GM12874 (cell line): ENCODE data around the gene PTPN6.

Experiments
- TF ChIP-seq, protein P1 (sequence below): IDR thresholded peaks from 2 replicates; pipeline ENCODE4 v1.5.1; 2011; ENCODE audit warnings: low read depth, mild to moderate bottlenecking, control low read depth, low read length, moderate library complexity; ENCODE audit not compliant: insufficient read depth

The PTPN6 gene

GRCh38 chr12:6919588-6919987 lies 31.6 kb upstream of the PTPN6 start:
- TF ChIP-seq, protein P1, sequence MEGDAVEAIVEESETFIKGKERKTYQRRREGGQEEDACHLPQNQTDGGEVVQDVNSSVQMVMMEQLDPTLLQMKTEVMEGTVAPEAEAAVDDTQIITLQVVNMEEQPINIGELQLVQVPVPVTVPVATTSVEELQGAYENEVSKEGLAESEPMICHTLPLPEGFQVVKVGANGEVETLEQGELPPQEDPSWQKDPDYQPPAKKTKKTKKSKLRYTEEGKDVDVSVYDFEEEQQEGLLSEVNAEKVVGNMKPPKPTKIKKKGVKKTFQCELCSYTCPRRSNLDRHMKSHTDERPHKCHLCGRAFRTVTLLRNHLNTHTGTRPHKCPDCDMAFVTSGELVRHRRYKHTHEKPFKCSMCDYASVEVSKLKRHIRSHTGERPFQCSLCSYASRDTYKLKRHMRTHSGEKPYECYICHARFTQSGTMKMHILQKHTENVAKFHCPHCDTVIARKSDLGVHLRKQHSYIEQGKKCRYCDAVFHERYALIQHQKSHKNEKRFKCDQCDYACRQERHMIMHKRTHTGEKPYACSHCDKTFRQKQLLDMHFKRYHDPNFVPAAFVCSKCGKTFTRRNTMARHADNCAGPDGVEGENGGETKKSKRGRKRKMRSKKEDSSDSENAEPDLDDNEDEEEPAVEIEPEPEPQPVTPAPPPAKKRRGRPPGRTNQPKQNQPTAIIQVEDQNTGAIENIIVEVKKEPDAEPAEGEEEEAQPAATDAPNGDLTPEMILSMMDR = no peak

DNA sequence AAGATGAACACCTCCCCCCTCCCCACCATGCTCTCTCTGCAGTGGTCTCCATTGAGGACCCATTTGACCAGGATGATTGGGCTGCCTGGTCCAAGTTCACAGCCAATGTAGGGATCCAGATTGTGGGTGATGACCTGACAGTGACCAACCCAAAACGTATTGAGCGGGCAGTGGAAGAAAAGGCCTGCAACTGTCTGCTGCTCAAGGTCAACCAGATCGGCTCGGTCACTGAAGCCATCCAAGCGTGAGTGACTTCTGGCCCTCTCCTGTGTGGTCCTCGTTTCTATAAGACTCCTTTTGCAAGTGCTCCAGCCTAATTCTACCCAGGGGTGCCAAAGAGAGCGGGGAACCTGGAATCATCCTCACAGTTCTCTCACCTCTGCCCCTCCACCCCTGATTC lies 29.6 kb upstream of the PTPN6 start:
- TF ChIP-seq, protein P1 = no peak

GRCh38 chr12:6921996-6922946 lies 28.9 kb upstream of the PTPN6 start:
- TF ChIP-seq, protein P1 = 0 out of 2 replicates have a peak, but pooled peaks have one; percentile 4

DNA sequence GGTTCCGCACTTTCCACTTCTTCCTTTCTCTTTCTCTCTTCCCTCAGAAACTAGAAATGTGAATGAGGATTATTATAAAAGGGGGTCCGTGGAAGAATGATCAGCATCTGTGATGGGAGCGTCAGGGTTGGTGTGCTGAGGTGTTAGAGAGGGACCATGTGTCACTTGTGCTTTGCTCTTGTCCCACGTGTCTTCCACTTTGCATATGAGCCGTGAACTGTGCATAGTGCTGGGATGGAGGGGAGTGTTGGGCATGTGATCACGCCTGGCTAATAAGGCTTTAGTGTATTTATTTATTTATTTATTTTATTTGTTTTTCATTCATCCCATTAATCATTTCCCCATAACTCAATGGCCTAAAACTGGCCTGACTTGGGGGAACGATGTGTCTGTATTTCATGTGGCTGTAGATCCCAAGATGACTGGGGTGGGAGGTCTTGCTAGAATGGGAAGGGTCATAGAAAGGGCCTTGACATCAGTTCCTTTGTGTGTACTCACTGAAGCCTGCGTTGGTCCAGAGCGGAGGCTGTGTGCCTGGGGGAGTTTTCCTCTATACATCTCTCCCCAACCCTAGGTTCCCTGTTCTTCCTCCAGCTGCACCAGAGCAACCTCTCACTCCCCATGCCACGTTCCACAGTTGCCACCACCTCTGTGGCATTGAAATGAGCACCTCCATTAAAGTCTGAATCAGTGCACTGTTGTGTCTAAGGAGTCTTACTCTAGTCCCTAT lies 28.0 kb upstream of the PTPN6 start:
- TF ChIP-seq, protein P1 = no peak

GRCh38 chr12:6923851-6924250 lies 27.3 kb upstream of the PTPN6 start:
- TF ChIP-seq, protein P1 = no peak

- TF ChIP-seq, protein P1 = no peak
These were observed 26.0 kb upstream of the PTPN6 start for GRCh38 chr12:6925239-6925539.

- TF ChIP-seq, protein P1 = no peak
These were observed 25.4 kb upstream of the PTPN6 start for GRCh38 chr12:6925540-6926279.
